ENCODE measurements around the gene ACTA1. TPM values are rescaled to one million over a fixed set of nuclear protein-coding genes. Genes with fewer than 3 reads are reported as not detected.
A peak's percentile ranks its signal among the peaks of the same experiment; 100 is the strongest.

The ACTA1 gene
- total and polyA plus RNA-seq, 2 of the 8 experiments (the other 6 are each of a cell fraction or from before 2014, with no cell fraction given): 23.5 to 58.2 TPM

DNA sequence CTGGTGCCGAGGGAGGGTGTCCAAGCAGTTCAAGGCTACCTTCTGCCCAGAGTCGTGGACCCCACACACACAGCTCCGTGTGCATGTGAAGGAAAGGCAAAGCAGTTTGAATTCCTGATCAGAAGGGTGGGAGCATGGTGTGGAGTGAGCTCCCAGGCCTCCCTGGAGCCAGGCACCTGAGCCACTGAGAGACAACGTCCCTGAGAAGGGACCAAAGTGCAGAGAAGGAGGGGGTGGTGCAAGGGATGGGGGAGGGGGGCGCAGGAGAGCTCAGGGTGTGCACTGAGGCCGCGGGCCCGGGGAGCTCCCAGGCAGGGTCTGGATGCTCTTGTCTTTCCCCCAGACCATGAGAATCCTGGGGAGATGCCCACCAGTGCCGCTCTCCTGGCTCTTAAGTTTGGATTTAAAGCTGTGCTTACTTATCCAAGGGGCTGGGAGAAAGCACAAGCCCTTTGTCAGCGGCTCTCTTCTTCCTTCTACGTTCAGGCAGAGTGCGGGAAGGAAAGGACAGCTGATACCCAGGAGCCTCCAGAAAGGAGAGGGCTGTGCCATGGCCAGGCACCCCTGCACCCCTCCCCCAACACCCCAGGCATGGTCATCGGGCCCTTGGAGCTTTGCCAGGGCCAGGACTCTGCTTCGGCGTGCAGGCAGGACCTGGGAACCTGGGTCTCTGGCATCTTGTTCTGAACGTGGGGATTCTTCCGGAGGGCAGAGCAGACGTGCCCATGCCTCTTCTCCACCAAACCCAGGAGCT, 24.1 kb downstream of the ACTA1 start:
- no peak overlapping the region for H3K56ac ChIP-seq (replicated peaks; ENCODE audit: insufficient read length, low read depth, low read length)
- peak overlapping the region; percentile 8; the same call in 1 of the 2 replicates for H2AK5ac ChIP-seq (ENCODE audit: low read depth, low read length)
- H3K23ac ChIP-seq (ENCODE audit: insufficient read length): no peak overlapping the region
- H4K5ac ChIP-seq (ENCODE audit: insufficient read length, low read depth, low read length): no peak overlapping the region
- no peak overlapping the region for H3K27ac ChIP-seq (ENCODE audit: low read depth, low read length)
- H2AFZ ChIP-seq (ENCODE audit: low read length): no peak overlapping the region
- H4K91ac ChIP-seq (replicated peaks; ENCODE audit: insufficient read length, low read length): no peak overlapping the region
- no peaks in the 10 kb centered on the region for H3K9me3 ChIP-seq (ENCODE audit: insufficient read depth in 2 of 2, low read depth in 1 of 2, low read length in 1 of 2)
- H3K36me3 ChIP-seq (ENCODE audit: control insufficient read depth in 2 of 4, insufficient read depth in 4 of 4, low read length in 3 of 4): no peaks in the 10 kb centered on the region
- no peak overlapping the region; the same call in 1 of the 2 replicates for H2BK15ac ChIP-seq (ENCODE audit: low read length)
- no peak overlapping the region for H2BK120ac ChIP-seq (replicated peaks; ENCODE audit: low read depth, low read length)
- H3K9ac ChIP-seq (replicated peaks in 1 of 4; ENCODE audit: extremely low read depth in 1 of 4, low read depth in 3 of 4, low read length in 3 of 4): no peak overlapping the region
- TF ChIP-seq EGR1 (IDR thresholded peaks at IDR 0.05; ENCODE audit: borderline replicate concordance, low read depth, low read length): no peak
- TF ChIP-seq EZH2 (IDR thresholded peaks at IDR 0.05; ENCODE audit: low read depth, low read length, severe bottlenecking): peak; percentile 14
- H3K4ac ChIP-seq (replicated peaks; ENCODE audit: insufficient read length, low read depth, low read length): no peak overlapping the region
- H3K27me3 ChIP-seq (replicated peaks in 1 of 4; ENCODE audit: control insufficient read depth in 3 of 4, extremely low read depth in 1 of 4, insufficient read depth in 3 of 4, low read length in 3 of 4): peaks cover 13 to 44% (median 39%) of the 10 kb centered on the region in 4 experiments
- no peak for FAIRE-seq
- H3K79me1 ChIP-seq (ENCODE audit: low read depth, low read length): no peaks in the 10 kb centered on the region
- H2BK20ac ChIP-seq (ENCODE audit: low read length): no peak overlapping the region; the same call in 1 of the 2 replicates
- H3K4me1 ChIP-seq (replicated peaks in 1 of 4; ENCODE audit: control insufficient read depth in 3 of 4, insufficient read depth in 4 of 4, low read length in 3 of 4): peaks cover 19 to 42% (median 29%) of the 10 kb centered on the region in 4 experiments
- no peaks in the 10 kb centered on the region for H3K79me2 ChIP-seq (ENCODE audit: control insufficient read depth in 1 of 2, insufficient read depth in 2 of 2, low read length in 2 of 2)
- WGBS, 2 experiments (ENCODE audit: extremely low coverage in 1 of 2, insufficient coverage in 1 of 2, insufficient read length in 1 of 2, insufficient replicate concordance in 2 of 2, low coverage in 1 of 2, low lambda C conversion rate in 2 of 2, missing lambda C conversion rate in 1 of 2): 55% methylated on average over 8 of the region's 18 CpGs; no CpG with 5 or more reads in 1 of the 2 experiments
- no peak overlapping the region for H3K14ac ChIP-seq (ENCODE audit: insufficient read length)
- POLR2A ChIA-PET (ENCODE audit: partially characterized antibody): interaction anchor here (0.8 to 6.9 kb wide), 10 partner anchors 10 to 224 kb away, joined by 3 to 48 read pairs (median 3); partner anchors contain the start of genes ACTA1 and NUP133
- peak overlapping the region; percentile 55; the same call in 1 of the 2 replicates for H2BK12ac ChIP-seq (ENCODE audit: low read depth, low read length)
- peaks cover 11% of the 10 kb centered on the region; the same call in 1 of the 2 replicates for H3K23me2 ChIP-seq (ENCODE audit: low read depth, low read length)
- H3K4me3 ChIP-seq (ENCODE audit: extremely low read depth in 1 of 4, insufficient read depth in 2 of 4, low read depth in 3 of 4, low read length in 4 of 4): peak overlapping the region in 1 of 4 experiments; percentile 7; a peak in 1 of 8 replicates
- CTCF ChIA-PET (ENCODE audit: partially characterized antibody): interaction anchor here (0.6 to 5.1 kb wide), 20 partner anchors 8 to 759 kb away, joined by 3 to 47 read pairs (median 4); no protein-coding TSS in a partner anchor
- no peaks in the 10 kb centered on the region for H4K20me1 ChIP-seq (replicated peaks in 1 of 2; ENCODE audit: control insufficient read depth in 1 of 2, insufficient read depth in 2 of 2, low read length in 2 of 2)
- DNase-seq (ENCODE audit: low read depth in 1 of 2, low spot score in 2 of 2): no peak
- peak overlapping the region; percentile 87; the same call in 1 of the 2 replicates for H3K18ac ChIP-seq (ENCODE audit: extremely low read depth, low read length)
- peak overlapping the region in 1 of 2 experiments; percentile 36; a peak in 2 of 4 replicates for H3K4me2 ChIP-seq (ENCODE audit: insufficient read depth in 1 of 2, low read depth in 2 of 2, low read length in 2 of 2)
- H4K8ac ChIP-seq (ENCODE audit: extremely low read depth, insufficient read depth, low read length): no peak overlapping the region
- H2BK5ac ChIP-seq (ENCODE audit: low read depth, low read length): peak overlapping the region; percentile 10; the same call in 1 of the 2 replicates

All from H1 (cell line).